Mesothelial cell of epicardium (in vitro differentiated cells): ENCODE results near the gene NDUFV2. TPM values are rescaled to one million over a fixed set of nuclear protein-coding genes. Genes with fewer than 3 reads are reported as not detected.

Experiments
- DNase-seq, 2 experiments: peaks; one replicate each; pipeline ENCODE4 v3.0.0; 2021; ENCODE audit warnings: low spot score in 2 of 2; ENCODE audit not compliant: unreplicated experiment in 2 of 2
- H3K27ac Mint-ChIP-seq: 2 replicates; pipeline ENCODE4 v1.8.0; 2021; ENCODE audit warnings: mixed read lengths
- H3K27me3 Mint-ChIP-seq: 2 replicates; pipeline ENCODE4 v1.8.0; 2021; ENCODE audit warnings: low read depth, mixed read lengths
- H3K36me3 Mint-ChIP-seq: 2 replicates; pipeline ENCODE4 v1.8.0; 2021; ENCODE audit warnings: mixed read lengths
- H3K4me1 Mint-ChIP-seq: 2 replicates; pipeline ENCODE4 v1.8.0; 2021; ENCODE audit warnings: mixed read lengths
- H3K4me3 Mint-ChIP-seq: 2 replicates; pipeline ENCODE4 v1.8.0; 2021; ENCODE audit warnings: mild to moderate bottlenecking, moderate library complexity, mixed read lengths
- H3K9me3 Mint-ChIP-seq: 2 replicates; pipeline ENCODE4 v1.8.0; 2021; ENCODE audit warnings: mixed read lengths
- total RNA-seq: library from RNA; stranded (reverse); gene quantifications from 3 replicates; pipeline ENCODE4 v1.2.1, GENCODE V29; 2021
- TF ChIP-seq, protein P1 (sequence below): fragments of 200-600 bp; sonication (generic); IDR thresholded peaks from one replicate; pipeline ENCODE4 v1.5.0; 2021; ENCODE audit warnings: antibody characterized with exemption; ENCODE audit not compliant: unreplicated experiment

Gene NDUFV2
- total RNA-seq, 1 donor from 2014 or later = 106 TPM

GRCh38 chr18:9137168-9138066 lies 34.9 kb downstream of the NDUFV2 start:
- Mint-ChIP-seq H3K36me3 (peaks cover 6% of the 10 kb centered on the region), H3K4me3 (peak overlapping the region; percentile 91), H3K27ac (peak overlapping the region; percentile 97), H3K4me1 (peaks cover 44% of the 10 kb centered on the region), H3K9me3 (no peaks in the 10 kb centered on the region), H3K27me3 (no peaks in the 10 kb centered on the region)
- TF ChIP-seq, protein P1, sequence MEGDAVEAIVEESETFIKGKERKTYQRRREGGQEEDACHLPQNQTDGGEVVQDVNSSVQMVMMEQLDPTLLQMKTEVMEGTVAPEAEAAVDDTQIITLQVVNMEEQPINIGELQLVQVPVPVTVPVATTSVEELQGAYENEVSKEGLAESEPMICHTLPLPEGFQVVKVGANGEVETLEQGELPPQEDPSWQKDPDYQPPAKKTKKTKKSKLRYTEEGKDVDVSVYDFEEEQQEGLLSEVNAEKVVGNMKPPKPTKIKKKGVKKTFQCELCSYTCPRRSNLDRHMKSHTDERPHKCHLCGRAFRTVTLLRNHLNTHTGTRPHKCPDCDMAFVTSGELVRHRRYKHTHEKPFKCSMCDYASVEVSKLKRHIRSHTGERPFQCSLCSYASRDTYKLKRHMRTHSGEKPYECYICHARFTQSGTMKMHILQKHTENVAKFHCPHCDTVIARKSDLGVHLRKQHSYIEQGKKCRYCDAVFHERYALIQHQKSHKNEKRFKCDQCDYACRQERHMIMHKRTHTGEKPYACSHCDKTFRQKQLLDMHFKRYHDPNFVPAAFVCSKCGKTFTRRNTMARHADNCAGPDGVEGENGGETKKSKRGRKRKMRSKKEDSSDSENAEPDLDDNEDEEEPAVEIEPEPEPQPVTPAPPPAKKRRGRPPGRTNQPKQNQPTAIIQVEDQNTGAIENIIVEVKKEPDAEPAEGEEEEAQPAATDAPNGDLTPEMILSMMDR = no peak
- DNase-seq = peak; percentile 53 to 69

- no peak for DNase-seq
- H3K27ac Mint-ChIP-seq = no peak overlapping the region
- no peaks in the 10 kb centered on the region for H3K9me3 Mint-ChIP-seq
- no peaks in the 10 kb centered on the region for H3K36me3 Mint-ChIP-seq
- peaks cover 40% of the 10 kb centered on the region for H3K4me1 Mint-ChIP-seq
- H3K27me3 Mint-ChIP-seq = no peaks in the 10 kb centered on the region
- no peak overlapping the region for H3K4me3 Mint-ChIP-seq
- TF ChIP-seq, protein P1 = no peak
Observed at GRCh38 chr18:9139400-9140039, 37.0 kb downstream of the NDUFV2 start.

- H3K27ac Mint-ChIP-seq = no peak overlapping the region
- DNase-seq = no peak
- H3K4me3 Mint-ChIP-seq = no peak overlapping the region
- H3K4me1 Mint-ChIP-seq = peaks cover 37% of the 10 kb centered on the region
- H3K36me3 Mint-ChIP-seq = no peaks in the 10 kb centered on the region
- no peaks in the 10 kb centered on the region for H3K9me3 Mint-ChIP-seq
- TF ChIP-seq, protein P1 = no peak
- no peaks in the 10 kb centered on the region for H3K27me3 Mint-ChIP-seq
Observed at GRCh38 chr18:9140381-9140780, 37.9 kb downstream of the NDUFV2 start.

DNA sequence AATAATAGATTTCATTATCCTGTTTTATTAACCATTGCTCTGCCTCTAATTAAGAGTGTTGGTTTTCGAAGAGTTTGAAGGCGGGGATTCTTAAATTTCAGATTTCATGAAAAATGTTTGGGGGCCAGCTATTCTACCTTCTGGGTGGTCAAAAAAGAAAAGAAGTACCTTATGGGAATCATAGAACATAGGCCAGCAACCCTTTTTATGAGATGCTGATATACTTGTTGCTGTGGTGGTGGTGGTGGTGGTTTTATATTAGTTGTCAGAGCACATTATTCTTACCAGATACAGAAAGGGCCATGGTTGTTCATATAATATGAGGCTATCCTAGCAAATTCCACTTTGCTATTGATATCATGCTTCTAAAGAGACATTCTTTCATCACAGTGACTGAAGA lies 38.5 kb downstream of the NDUFV2 start:
- no peaks in the 10 kb centered on the region for H3K27me3 Mint-ChIP-seq
- H3K27ac Mint-ChIP-seq = no peak overlapping the region
- no peak for DNase-seq
- no peaks in the 10 kb centered on the region for H3K9me3 Mint-ChIP-seq
- peaks cover 33% of the 10 kb centered on the region for H3K4me1 Mint-ChIP-seq
- H3K4me3 Mint-ChIP-seq = no peak overlapping the region
- TF ChIP-seq, protein P1 = no peak
- no peaks in the 10 kb centered on the region for H3K36me3 Mint-ChIP-seq

GRCh38 chr18:9146224-9146623 lies 43.7 kb downstream of the NDUFV2 start:
- H3K27ac Mint-ChIP-seq = no peak overlapping the region
- no peak for DNase-seq
- H3K27me3 Mint-ChIP-seq = no peaks in the 10 kb centered on the region
- H3K4me3 Mint-ChIP-seq = no peak overlapping the region
- no peaks in the 10 kb centered on the region for H3K36me3 Mint-ChIP-seq
- TF ChIP-seq, protein P1 = no peak
- H3K4me1 Mint-ChIP-seq = peaks cover 10% of the 10 kb centered on the region
- H3K9me3 Mint-ChIP-seq = no peaks in the 10 kb centered on the region
